Erythroblast (primary cell): ENCODE measurements around the gene DALRD3.

Experiments used
- GATA1 ChIP-seq: IDR thresholded peaks from 2 replicates; pipeline ENCODE4 v1.6.1; 2011; ENCODE audit warnings: low read depth, mild to moderate bottlenecking, control low read depth, low read length, moderate library complexity
- POLR2A ChIP-seq: IDR thresholded peaks from 2 replicates; pipeline ENCODE4 v1.6.1; 2011; ENCODE audit warnings: mild to moderate bottlenecking, low read length

DNA sequence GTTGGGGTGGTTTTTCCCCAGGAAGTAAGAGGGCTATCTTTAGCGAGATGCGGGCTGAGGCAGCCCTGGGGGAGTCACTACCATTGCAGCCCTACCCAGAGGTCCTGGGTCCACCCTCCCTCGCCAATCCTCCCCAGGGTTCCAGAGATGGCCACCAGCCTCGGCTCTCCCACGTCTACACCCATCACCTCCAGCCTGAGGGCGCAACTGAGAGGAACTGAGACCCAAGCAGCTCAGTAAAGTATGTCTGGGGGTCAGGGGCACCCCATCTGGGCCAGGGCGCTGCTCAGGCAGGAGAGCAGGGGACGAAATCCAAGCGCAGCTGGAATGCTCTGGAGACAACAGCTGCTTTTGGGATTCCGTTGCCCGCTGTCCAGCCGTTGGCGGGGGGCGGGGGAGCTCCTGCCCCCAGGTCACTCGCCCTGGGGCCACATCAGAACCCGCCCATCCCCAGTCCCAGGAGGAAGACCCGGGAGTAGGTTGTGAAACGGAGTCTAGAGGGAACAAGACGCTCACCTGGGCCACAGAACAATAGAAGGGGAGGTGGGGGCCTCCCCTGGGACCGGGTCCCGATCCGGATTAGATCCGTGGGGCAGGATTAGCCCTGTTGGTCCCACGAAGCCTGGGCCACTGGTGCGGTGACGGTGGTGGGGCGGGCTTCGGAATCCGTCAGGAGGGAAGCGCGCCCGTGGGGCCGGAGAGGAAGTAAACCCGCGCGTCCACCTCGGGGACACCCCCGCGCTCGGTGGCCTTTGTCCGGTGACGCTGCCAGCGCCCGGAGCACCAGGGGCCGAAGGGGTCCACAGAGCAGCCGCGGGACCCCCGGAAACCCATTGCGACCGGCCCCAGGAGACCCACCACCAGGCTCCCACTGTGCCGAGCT is 2.2 kb upstream of the DALRD3 start:
- no peak for TF ChIP-seq POLR2A
- no peak for TF ChIP-seq GATA1
